Measurements from ENCODE around the gene IL16.
"Not testable (repeated sequence)": the region's sequence is repeated elsewhere in the genome, so short reads cannot be mapped to it uniquely, and the experiment has no call there.

The IL16 gene

GRCh38 chr15:81196576-81197254, at the start of gene IL16:
Gene IL16, plus strand, starts transcription at chr15:81196879. Its CDS starts 28,521 bp downstream, at chr15:81225400.
- ATAC-seq: no peak

- no peak for ATAC-seq
These were observed 45.3 kb upstream of the IL16 start for GRCh38 chr15:81151389-81151788.

DNA sequence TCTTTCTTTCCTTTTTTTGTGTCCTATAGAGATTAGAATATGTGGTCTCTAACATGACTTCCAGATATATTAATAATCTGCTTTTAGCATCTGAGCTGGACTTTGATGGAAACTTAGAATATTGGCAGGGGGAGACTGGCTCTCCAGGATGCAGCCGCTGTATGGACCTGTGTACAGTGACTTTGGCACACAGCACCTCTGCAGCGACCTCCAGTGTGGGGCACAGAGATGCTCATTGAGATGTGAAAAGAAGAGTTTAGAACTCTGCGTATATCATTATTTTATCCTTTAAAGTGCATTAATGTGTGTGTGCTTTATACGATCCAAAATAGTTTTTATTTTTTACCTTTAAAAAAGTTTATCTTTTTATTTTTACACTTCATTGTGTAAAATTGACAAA, 44.3 kb upstream of the IL16 start:
- ATAC-seq: no peak

DNA sequence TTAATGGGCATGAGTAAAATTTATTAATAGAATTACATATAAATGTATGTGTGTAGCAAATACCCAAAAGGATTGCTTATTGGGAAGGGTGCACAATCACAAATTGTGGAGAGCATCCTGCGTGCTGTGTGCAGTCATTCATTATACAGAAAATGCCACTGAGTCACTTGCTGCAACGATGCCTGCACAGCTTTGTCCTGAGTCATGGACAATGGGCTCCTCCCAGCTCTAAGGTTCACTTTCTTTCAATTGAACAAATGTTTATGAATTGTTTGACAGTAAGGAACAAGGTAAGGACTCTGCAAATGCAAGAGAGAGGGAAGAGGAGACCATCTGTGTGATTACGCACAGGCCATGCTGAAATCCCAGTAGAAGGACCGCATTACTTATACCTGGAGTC, 43.9 kb upstream of the IL16 start:
- no peak for ATAC-seq

DNA sequence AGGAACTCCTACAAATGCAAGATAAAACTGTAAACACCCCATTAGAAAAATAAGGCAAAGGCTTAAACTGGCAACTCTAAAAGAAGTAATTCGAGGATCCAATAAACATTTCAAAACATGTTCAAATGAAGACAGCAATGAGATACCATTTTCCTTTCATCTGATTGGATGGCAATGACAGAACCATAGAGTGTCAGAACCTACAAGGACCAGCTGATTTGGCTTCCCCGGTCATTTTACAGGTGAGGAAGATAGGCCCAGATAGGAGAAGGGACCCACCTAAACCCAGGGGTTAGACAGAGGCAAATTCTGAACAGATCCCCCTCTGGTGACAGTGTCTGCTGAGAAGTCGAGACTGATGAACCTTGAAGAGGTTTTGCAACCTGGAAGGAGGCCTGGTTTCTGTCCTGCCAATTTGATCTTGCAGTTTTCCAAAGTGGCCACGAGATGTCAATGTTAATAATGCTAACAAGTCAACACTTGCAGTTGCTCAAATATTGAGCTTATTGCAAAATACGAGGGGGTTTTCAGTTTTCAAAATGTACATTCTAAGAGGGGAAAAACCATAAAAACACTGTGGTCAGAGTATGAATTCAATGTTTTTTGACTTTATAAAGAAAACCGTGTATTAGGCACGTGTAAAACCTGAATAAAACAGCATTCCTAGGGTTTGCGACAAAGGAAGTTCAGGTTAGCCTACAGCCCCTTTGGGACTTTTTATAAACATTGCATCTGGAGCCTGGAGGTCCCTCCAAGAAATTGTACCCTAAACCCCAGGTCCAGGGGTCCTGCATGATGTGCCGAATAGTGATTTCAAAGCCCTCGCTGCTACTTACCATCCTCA, 41.1 kb upstream of the IL16 start:
- no peak for ATAC-seq

- no peak for ATAC-seq
These were observed 40.4 kb upstream of the IL16 start for GRCh38 chr15:81156324-81156723.

DNA sequence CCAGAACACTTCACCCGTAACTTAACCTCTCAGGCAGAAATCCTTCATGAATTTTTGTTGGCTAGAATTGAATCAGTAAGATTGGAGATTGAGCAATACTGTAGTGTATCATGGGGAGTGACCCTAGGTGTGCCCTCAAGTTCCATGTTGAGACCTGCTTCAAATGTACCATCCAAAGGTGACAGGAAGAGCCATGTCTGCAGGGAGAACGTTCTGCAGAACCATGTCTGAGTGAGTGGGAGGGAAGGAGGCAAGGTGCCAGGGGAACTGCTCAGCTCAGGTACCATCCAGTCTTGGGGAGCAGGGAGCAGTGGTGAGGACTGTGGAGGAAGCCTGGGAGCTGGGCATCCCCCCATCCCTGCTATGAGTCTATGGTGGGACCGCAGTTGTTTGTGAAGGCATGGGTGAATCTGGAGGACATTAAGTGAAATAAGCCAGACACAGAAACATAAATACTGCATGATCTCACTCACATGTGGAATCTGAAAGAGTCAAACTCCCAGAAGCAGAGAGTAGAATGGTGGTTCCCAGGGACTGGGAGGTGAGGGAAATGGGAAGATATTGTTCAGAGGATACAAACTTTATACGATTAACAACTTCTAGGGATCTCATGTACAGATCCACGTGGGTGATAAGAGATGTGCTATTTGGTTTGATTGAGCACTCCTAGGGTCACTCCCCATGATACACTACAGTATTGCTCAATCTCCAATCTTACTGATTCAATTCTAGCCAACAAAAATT, 39.3 kb upstream of the IL16 start:
- ATAC-seq: no peak

GRCh38 chr15:81157939-81158223, 38.8 kb upstream of the IL16 start:
- ATAC-seq: no peak

DNA sequence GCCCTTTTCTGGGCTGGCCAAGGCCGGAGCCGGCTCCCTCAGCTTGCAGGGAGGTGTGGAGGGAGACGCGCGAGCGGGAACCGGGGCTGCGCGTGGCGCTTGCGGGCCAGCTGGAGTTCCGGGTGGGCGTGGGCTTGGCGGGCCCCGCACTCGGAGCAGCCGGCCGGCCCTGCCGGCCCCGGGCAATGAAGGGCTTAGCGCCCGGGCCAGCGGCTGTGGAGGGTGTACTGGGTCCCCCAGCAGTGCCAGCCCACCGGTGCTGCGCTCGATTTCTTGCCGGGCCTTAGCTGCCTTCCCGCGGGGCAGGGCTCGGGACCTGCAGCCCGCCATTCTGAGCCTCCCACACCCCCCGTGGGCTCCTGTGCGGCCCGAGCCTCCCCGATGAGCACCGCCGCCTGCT, 38.1 kb upstream of the IL16 start:
- ATAC-seq: not testable (repeated sequence)

DNA sequence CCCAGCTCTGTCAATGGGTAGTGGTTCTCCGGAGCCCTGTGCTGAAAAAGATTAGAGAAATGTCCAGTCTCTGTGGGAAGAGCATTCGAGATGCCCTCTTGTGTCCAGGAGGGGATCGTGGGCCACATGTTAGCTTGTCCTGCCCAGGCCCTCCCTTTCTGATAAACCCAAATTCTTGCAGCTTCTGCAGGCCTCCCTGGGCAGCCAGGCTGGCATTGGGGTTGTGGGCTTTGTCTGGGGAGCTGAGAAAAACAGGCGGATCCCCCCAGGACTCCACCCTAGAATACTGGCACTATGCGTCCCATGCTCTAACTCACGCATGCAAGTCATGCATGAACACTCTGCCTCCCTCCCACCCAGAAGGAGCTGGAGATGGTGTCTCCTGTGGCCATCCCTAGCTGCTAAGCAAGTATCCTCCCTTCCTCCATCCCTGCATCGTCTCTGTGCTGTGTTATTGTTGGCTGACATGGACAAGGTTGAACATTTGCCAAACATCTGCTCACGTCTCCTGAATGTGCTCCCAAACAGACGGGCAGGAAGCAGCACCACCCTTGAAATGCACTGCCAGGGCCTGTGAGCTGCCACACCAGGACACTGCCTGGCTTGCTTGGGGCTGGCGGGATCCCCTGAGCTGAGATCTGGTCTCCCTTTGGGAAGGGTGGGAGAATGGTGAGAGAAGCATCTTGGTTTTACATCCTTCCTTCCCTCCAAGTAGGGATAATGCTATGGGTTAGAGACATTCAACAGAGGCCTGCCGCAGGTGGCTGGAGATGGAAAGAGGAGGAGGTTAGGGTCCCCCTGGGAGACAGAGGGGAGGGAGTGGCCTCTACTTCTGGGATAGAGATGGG, 36.1 kb upstream of the IL16 start:
- no peak for ATAC-seq

DNA sequence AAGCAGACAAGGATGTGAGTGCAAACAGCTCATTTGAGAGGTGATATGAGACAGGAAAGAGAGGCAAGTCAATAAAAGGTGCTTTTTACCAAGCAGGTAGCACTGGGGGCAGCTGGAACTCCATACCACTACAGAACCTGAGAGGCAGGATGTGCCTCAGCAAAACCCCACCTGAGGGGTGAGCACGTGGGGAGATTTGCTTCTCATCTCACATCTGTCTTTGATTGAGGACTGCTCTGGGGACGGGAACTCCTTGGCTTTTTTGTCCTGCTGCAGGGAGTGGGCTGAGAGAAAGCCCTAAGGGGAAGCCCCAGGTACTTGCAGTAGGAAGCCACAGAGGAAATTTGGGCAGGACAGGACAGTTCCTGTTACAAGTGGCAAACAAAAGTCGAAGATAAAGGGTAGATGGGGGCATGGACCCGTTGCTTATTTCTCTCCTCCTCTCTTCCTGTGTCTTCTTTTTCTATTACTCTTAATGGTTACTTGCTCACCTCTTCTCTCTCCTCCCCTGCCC, 35.5 kb upstream of the IL16 start:
- no peak for ATAC-seq

- ATAC-seq: no peak
These were observed 34.8 kb upstream of the IL16 start for GRCh38 chr15:81161851-81162250.

- no peak for ATAC-seq
These were observed 32.5 kb upstream of the IL16 start for GRCh38 chr15:81163961-81164800.

DNA sequence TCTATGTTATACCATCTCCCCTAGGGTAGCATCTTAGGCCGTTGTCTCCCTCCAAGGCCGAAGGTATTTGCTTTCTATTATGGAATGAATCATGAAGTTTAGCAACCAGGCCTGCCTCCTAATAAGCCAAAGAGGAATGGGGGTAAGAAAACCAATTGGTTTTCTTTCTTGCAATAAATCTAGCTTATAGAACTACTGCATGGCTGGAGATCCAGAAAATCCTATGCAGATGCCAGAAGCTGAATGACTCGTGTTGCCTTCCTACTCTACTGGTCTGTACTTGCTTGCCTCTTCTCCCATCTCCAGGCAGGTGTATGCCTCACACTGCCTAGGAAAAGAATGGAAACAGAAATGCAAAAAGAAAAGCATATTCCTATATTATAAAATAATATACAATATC, 31.1 kb upstream of the IL16 start:
- no peak for ATAC-seq

DNA sequence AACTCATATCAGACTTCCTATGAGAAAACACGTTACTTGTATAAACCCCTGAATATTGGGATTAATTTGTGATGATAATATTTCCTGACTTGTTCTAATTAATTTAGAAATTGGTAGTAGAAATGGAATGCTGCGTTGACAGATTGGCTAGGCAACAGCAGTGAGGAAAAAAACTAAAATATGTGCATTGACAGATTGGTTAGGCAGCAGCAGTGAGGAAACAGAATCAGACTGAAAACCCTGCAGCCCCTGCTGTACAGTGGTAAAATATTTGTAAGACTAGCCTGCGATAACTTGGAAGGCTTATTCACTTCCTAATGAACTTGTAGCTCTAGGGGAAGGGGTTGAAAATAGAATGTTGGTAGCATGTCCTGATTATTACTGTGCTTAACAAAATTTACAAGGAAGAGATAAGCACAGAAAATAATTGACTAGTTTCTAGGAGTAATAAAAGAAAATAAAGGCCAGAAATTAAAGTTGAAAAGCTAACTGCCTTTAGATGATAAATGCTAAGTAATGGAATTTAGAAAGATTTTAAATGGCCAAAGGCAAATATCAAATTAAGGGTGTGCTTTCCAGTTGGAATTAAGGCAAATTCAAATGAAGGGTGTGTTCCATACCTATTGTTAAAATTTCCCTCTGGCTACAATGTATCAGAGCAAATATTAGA, 29.9 kb upstream of the IL16 start:
- ATAC-seq: no peak

- ATAC-seq: no peak
These were observed 28.6 kb upstream of the IL16 start for GRCh38 chr15:81168131-81168526.

DNA sequence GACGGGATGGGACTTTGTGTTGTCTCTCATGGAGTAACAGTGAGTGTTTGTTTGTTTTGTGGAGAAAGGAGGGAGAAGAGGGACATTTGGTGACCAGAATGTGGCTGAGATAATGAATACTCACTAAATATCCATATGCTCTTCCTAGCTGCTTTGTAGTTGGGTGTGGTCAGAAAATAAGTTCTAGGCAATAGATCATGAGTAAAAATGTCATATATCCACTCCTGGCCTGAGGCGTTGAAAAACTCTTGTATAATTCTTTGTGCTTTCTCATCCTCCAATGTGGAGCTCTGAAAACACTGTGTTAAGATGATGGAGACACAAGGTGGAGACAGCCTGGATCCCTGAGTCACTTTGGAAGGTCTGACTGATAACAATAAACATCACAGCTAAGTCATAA, 28.0 kb upstream of the IL16 start:
- no peak for ATAC-seq

DNA sequence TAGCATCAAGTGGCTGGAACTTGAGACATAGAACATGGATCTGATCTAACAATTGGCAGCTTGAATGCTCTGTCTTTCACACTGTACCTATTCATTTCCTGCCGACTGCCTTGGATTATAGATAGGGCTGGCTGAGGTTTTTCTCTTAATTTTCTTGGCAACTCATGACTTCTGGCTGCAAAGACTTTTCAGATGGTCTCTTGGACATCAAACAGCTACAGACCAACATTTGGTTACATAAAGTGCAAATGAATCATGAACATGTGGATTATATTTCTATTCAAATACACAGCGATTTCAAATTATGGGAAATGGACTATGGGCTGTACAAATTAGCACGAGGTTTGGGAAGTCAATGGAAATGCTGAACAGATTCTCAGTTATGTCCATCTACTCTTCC, 26.2 kb upstream of the IL16 start:
- ATAC-seq: no peak

- ATAC-seq: no peak
These were observed 25.4 kb upstream of the IL16 start for GRCh38 chr15:81171286-81171685.

- no peak for ATAC-seq
These were observed 22.4 kb upstream of the IL16 start for GRCh38 chr15:81174125-81174791.
